Measurements from ENCODE around the gene VAMP5. TPM values are rescaled to one million over a fixed set of nuclear protein-coding genes. Genes with fewer than 3 reads are reported as not detected.
A peak's percentile ranks its signal among the peaks of the same experiment; 100 is the strongest.

The VAMP5 gene
- total and polyA plus RNA-seq, 2 of the 8 experiments (the other 6 are each of a cell fraction or from before 2014, with no cell fraction given), result 4.7 to 14.2 TPM

- peaks cover 0 to 2% (median 0%) of the 10 kb centered on the region in 4 experiments; a peak in 1 of 7 replicates for H3K4me1 ChIP-seq (replicated peaks in 1 of 4; ENCODE audit: control insufficient read depth in 3 of 4, insufficient read depth in 4 of 4, low read length in 3 of 4)
- ChIA-PET CTCF (ENCODE audit: partially characterized antibody) (interaction anchor here (0.7 to 10.1 kb wide), 11 partner anchors 8 to 248 kb away, joined by 3 to 259 read pairs (median 3); partner anchors contain the start of genes MAT2A and SH2D6), POLR2A (ENCODE audit: partially characterized antibody) (interaction anchor here (0.6 to 38.6 kb wide), 13 partner anchors 8 to 587 kb away, joined by 3 to 1889 read pairs (median 4); partner anchors contain the start of genes CAPG, GGCX, MAT2A and SH2D6)
- no peak overlapping the region for H2BK12ac ChIP-seq (ENCODE audit: low read depth, low read length)
- H4K5ac ChIP-seq (ENCODE audit: insufficient read length, low read depth, low read length), result no peak overlapping the region
- H2AFZ ChIP-seq (ENCODE audit: low read length), result no peak overlapping the region
- H3K18ac ChIP-seq (ENCODE audit: extremely low read depth, low read length), result no peak overlapping the region
- no peaks in the 10 kb centered on the region for H3K27me3 ChIP-seq (replicated peaks in 1 of 4; ENCODE audit: control insufficient read depth in 3 of 4, extremely low read depth in 1 of 4, insufficient read depth in 3 of 4, low read length in 3 of 4)
- H3K23ac ChIP-seq (ENCODE audit: insufficient read length), result no peak overlapping the region
- H3K4me3 ChIP-seq (ENCODE audit: extremely low read depth in 1 of 4, insufficient read depth in 2 of 4, low read depth in 3 of 4, low read length in 4 of 4), result no peak overlapping the region
- no peak overlapping the region for H3K56ac ChIP-seq (replicated peaks; ENCODE audit: insufficient read length, low read depth, low read length)
- no peak overlapping the region for H3K4me2 ChIP-seq (ENCODE audit: insufficient read depth in 1 of 2, low read depth in 2 of 2, low read length in 2 of 2)
- H2AK5ac ChIP-seq (ENCODE audit: low read depth, low read length), result no peak overlapping the region
- TF ChIP-seq BRCA1 (IDR thresholded peaks at IDR 0.05; ENCODE audit: low read depth, low read length) (no peak), POLR2A (IDR thresholded peaks at IDR 0.05; ENCODE audit: control extremely low read depth in 1 of 2, low read depth in 2 of 2, low read length in 2 of 2) (peak in 1 of 2 experiments; percentile 43; a peak in 1 of 3 replicates), EP300 (IDR thresholded peaks at IDR 0.05; ENCODE audit: borderline replicate concordance in 1 of 2, low read depth in 2 of 2, low read length in 2 of 2) (no peak)
- DNase-seq (ENCODE audit: low read depth in 1 of 2, low spot score in 2 of 2) (no peak), FAIRE-seq (no peak)
- no peak overlapping the region for H2BK120ac ChIP-seq (replicated peaks; ENCODE audit: low read depth, low read length)
- H4K20me1 ChIP-seq (replicated peaks in 1 of 2; ENCODE audit: control insufficient read depth in 1 of 2, insufficient read depth in 2 of 2, low read length in 2 of 2), result peaks cover 3% of the 10 kb centered on the region in 2 experiments
- no peak overlapping the region for H4K91ac ChIP-seq (replicated peaks; ENCODE audit: insufficient read length, low read length)
- no peak overlapping the region for H2BK5ac ChIP-seq (ENCODE audit: low read depth, low read length)
- H2BK15ac ChIP-seq (ENCODE audit: low read length), result no peak overlapping the region
- H3K79me2 ChIP-seq (ENCODE audit: control insufficient read depth in 1 of 2, insufficient read depth in 2 of 2, low read length in 2 of 2), result no peaks in the 10 kb centered on the region
- 87% methylated on average over 2 of the region's 2 CpGs; no CpG with 5 or more reads in 1 of the 2 experiments for WGBS, 2 experiments (ENCODE audit: extremely low coverage in 1 of 2, insufficient coverage in 1 of 2, insufficient read length in 1 of 2, insufficient replicate concordance in 2 of 2, low coverage in 1 of 2, low lambda C conversion rate in 2 of 2, missing lambda C conversion rate in 1 of 2)
- no peak overlapping the region for H3K9ac ChIP-seq (replicated peaks in 1 of 4; ENCODE audit: extremely low read depth in 1 of 4, low read depth in 3 of 4, low read length in 3 of 4)
- no peak overlapping the region for H3K4ac ChIP-seq (replicated peaks; ENCODE audit: insufficient read length, low read depth, low read length)
- no peak overlapping the region for H4K8ac ChIP-seq (ENCODE audit: extremely low read depth, insufficient read depth, low read length)
- H2BK20ac ChIP-seq (ENCODE audit: low read length), result no peak overlapping the region
- H3K14ac ChIP-seq (ENCODE audit: insufficient read length), result no peak overlapping the region
- H3K36me3 ChIP-seq (ENCODE audit: control insufficient read depth in 2 of 4, insufficient read depth in 4 of 4, low read length in 3 of 4), result peaks cover 21 to 49% (median 39%) of the 10 kb centered on the region in 4 experiments
- H3K79me1 ChIP-seq (ENCODE audit: low read depth, low read length), result no peaks in the 10 kb centered on the region
- no peaks in the 10 kb centered on the region for H3K23me2 ChIP-seq (ENCODE audit: low read depth, low read length)
- no peak overlapping the region for H3K27ac ChIP-seq (ENCODE audit: low read depth, low read length)
- no peaks in the 10 kb centered on the region for H3K9me3 ChIP-seq (ENCODE audit: insufficient read depth in 2 of 2, low read depth in 1 of 2, low read length in 1 of 2)
Measured at GRCh38 chr2:85548608-85548900, 35.7 kb upstream of the VAMP5 start.

Measured in H1 (cell line).